H9 (cell line): ENCODE measurements around the gene ATG2B. TPM values are rescaled to one million over a fixed set of nuclear protein-coding genes. Genes with fewer than 3 reads are reported as not detected.

Experiments
- DNase-seq: peaks from one replicate; pipeline ENCODE4 v3.0.0-alpha.2; 2017
- H2AFZ ChIP-seq: one replicate; pipeline ENCODE4 v1.6.1; 2013; ENCODE audit warnings: mild to moderate bottlenecking, low read length, control low read depth, moderate library complexity
- H2AK5ac ChIP-seq: 2 replicates; pipeline ENCODE4 v1.6.1; 2013; ENCODE audit warnings: low read length, control low read depth, mixed read lengths; ENCODE audit not compliant: insufficient read length
- H2BK120ac ChIP-seq: one replicate; pipeline ENCODE4 v1.6.1; 2013; ENCODE audit warnings: low read depth, mild to moderate bottlenecking, low read length, control low read depth, inconsistent platforms; ENCODE audit not compliant: poor library complexity, severe bottlenecking
- H2BK12ac ChIP-seq: 2 replicates; pipeline ENCODE4 v1.6.1; 2013; ENCODE audit warnings: low read length, control low read depth, mixed read lengths, low read depth; ENCODE audit not compliant: insufficient read length
- H2BK15ac ChIP-seq: 2 replicates; pipeline ENCODE4 v1.6.1; 2013; ENCODE audit warnings: low read depth, low read length, control low read depth
- H2BK20ac ChIP-seq: one replicate; pipeline ENCODE4 v1.6.1; 2013; ENCODE audit warnings: low read depth, mild to moderate bottlenecking, low read length, control low read depth, inconsistent platforms; ENCODE audit not compliant: poor library complexity, severe bottlenecking
- H2BK5ac ChIP-seq: 2 replicates; pipeline ENCODE4 v1.6.1; 2013; ENCODE audit warnings: low read length, control low read depth, mixed read lengths; ENCODE audit not compliant: insufficient read length
- H3K14ac ChIP-seq: 2 replicates; pipeline ENCODE4 v1.6.1; 2013; ENCODE audit warnings: low read length, control low read depth; ENCODE audit not compliant: insufficient read depth
- H3K18ac ChIP-seq: 2 replicates; pipeline ENCODE4 v1.6.1; 2013; ENCODE audit warnings: low read depth, mild to moderate bottlenecking, mixed read lengths, low read length, control low read depth; ENCODE audit not compliant: insufficient read length
- H3K23ac ChIP-seq: 2 replicates; pipeline ENCODE4 v1.6.1; 2013; ENCODE audit warnings: low read length, control low read depth, mixed read lengths, low read depth; ENCODE audit not compliant: insufficient read length
- H3K23me2 ChIP-seq: 2 replicates; pipeline ENCODE4 v1.6.1; 2013; ENCODE audit warnings: low read depth, mild to moderate bottlenecking, mixed read lengths, low read length, control low read depth; ENCODE audit not compliant: insufficient read length, poor library complexity, severe bottlenecking
- H3K27ac ChIP-seq: 2 replicates; pipeline ENCODE4 v1.5.1; 2013; ENCODE audit warnings: low read length, control low read depth, mixed read lengths, low read depth; ENCODE audit not compliant: insufficient read length
- H3K27me3 ChIP-seq: 2 replicates; pipeline ENCODE4 v1.6.1; 2013; ENCODE audit warnings: low read length, control low read depth, inconsistent platforms; ENCODE audit not compliant: insufficient read depth
- H3K4ac ChIP-seq: 2 replicates; pipeline ENCODE4 v1.6.1; 2013; ENCODE audit warnings: low read depth, mild to moderate bottlenecking, control low read depth, inconsistent platforms, low read length, moderate library complexity
- H3K4me1 ChIP-seq: 2 replicates; pipeline ENCODE4 v1.6.1; 2013; ENCODE audit warnings: low read length, control low read depth, inconsistent platforms; ENCODE audit not compliant: insufficient read depth
- H3K4me2 ChIP-seq: 2 replicates; pipeline ENCODE4 v1.6.1; 2013; ENCODE audit warnings: low read length, control low read depth, mixed read lengths; ENCODE audit not compliant: insufficient read length, insufficient read depth
- H3K56ac ChIP-seq: 2 replicates; pipeline ENCODE4 v1.6.1; 2013; ENCODE audit warnings: low read depth, mild to moderate bottlenecking, mixed read lengths, low read length, control low read depth; ENCODE audit not compliant: insufficient read length
- H3K79me1 ChIP-seq: 2 replicates; pipeline ENCODE4 v1.6.1; 2013; ENCODE audit warnings: low read depth, mild to moderate bottlenecking, moderate library complexity, low read length, control low read depth, inconsistent platforms; ENCODE audit not compliant: insufficient read depth, poor library complexity, severe bottlenecking
- H3K79me2 ChIP-seq: 2 replicates; pipeline ENCODE4 v1.6.1; 2013; ENCODE audit warnings: low read length, control low read depth, inconsistent platforms; ENCODE audit not compliant: insufficient read depth
- H3K9ac ChIP-seq: 2 replicates; pipeline ENCODE4 v1.6.1; 2013; ENCODE audit warnings: low read length, control low read depth, mixed read lengths; ENCODE audit not compliant: insufficient read length; ENCODE audit errors: extremely low read depth
- H3K9me3 ChIP-seq: one replicate; pipeline ENCODE4 v1.6.1; 2013; ENCODE audit warnings: low read depth, low read length, inconsistent platforms; ENCODE audit not compliant: control insufficient read depth
- H3T11ph ChIP-seq: one replicate; pipeline ENCODE4 v1.6.1; 2013; ENCODE audit warnings: mild to moderate bottlenecking, low read length, control low read depth, inconsistent platforms
- H4K20me1 ChIP-seq: one replicate; pipeline ENCODE4 v1.6.1; 2013; ENCODE audit not compliant: control insufficient read depth, insufficient read length, insufficient read depth
- H4K5ac ChIP-seq: 2 replicates; pipeline ENCODE4 v1.6.1; 2013; ENCODE audit warnings: low read depth, mild to moderate bottlenecking, mixed read lengths, low read length, control low read depth; ENCODE audit not compliant: insufficient read length
- H4K8ac ChIP-seq: replicated peaks from 2 replicates; pipeline ENCODE4 v1.6.1; 2013; ENCODE audit warnings: low read length, control low read depth, mixed read lengths, low read depth; ENCODE audit not compliant: insufficient read length
- H4K91ac ChIP-seq: 2 replicates; pipeline ENCODE4 v1.6.1; 2013; ENCODE audit warnings: low read depth, mild to moderate bottlenecking, moderate library complexity, mixed read lengths, low read length, control low read depth; ENCODE audit not compliant: insufficient read length
- H3K27ac Mint-ChIP-seq, 3 experiments: 2 replicates in 2 of 3; 3 replicates in 1 of 3; pipeline ENCODE4 v1.8.0; 2020 to 2021; ENCODE audit warnings: mixed read lengths in 3 of 3, mild to moderate bottlenecking in 1 of 3, moderate library complexity in 1 of 3
- H3K27me3 Mint-ChIP-seq: 2 replicates; pipeline ENCODE4 v1.8.0; 2021; ENCODE audit warnings: low read depth, mild to moderate bottlenecking, moderate library complexity, mixed read lengths
- H3K36me3 Mint-ChIP-seq, 3 experiments: 2 replicates in 2 of 3; 3 replicates in 1 of 3; pipeline ENCODE4 v1.8.0; 2020 to 2021; ENCODE audit warnings: low read depth in 3 of 3, mixed read lengths in 3 of 3; ENCODE audit not compliant: insufficient read depth in 1 of 3
- H3K4me1 Mint-ChIP-seq, 2 experiments: 2 replicates each; pipeline ENCODE4 v1.8.0; 2020; ENCODE audit warnings: mixed read lengths in 2 of 2
- H3K4me3 Mint-ChIP-seq, 2 experiments: 2 replicates in 1 of 2; 3 replicates in 1 of 2; pipeline ENCODE4 v1.8.0; 2020 to 2021; ENCODE audit warnings: mild to moderate bottlenecking in 2 of 2, mixed read lengths in 2 of 2, moderate library complexity in 1 of 2
- H3K9me3 Mint-ChIP-seq, 2 experiments: 2 replicates in 1 of 2; 3 replicates in 1 of 2; pipeline ENCODE4 v1.8.0; 2020; ENCODE audit warnings: mild to moderate bottlenecking in 2 of 2, mixed read lengths in 2 of 2, moderate library complexity in 1 of 2
- WGBS: extraction: QIAGEN DNeasy Blood & Tissue Kit; methylation state at CpG from one replicate; pipeline ENCODE4 v1.1.7; 2013; ENCODE audit warnings: missing lambda C conversion rate, low lambda C conversion rate, mixed read lengths; ENCODE audit not compliant: insufficient read length; ENCODE audit errors: extremely low coverage; 5-methylcytosine and 5-hydroxymethylcytosine counted together
- total RNA-seq: library from RNA; stranded (reverse); gene quantifications from 2 replicates; pipeline ENCODE4 v1.2.1, GENCODE V29; 2021
- TF ChIP-seq, protein P1 (sequence below): fragments of 200-600 bp; sonication (generic); conservative IDR thresholded peaks from 3 replicates; pipeline ENCODE4 v1.8.0; 2021; ENCODE audit warnings: antibody characterized with exemption, mild to moderate bottlenecking

Gene ATG2B
- total RNA-seq, 1 experiment from 2014 or later: 12.6 TPM

DNA sequence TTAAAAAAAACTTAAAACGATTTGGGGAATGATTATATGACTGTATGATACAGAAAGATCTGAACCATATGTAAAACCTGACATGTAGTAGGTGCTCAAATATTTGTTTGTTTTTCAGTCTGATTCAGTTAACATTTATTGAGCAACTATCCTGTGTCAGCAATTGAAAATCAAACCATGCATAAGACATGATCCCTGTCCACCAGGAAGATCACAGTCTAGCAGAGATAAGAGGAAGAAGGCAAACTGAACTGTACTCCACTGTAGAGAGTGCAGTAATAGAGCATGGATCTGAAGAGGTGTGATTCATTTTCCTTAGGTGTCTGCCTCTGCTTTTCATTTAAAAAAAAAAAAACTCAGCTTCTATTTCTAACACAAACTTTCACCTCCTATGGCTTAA is 20.9 kb upstream of the ATG2B start:
- Histone ChIP-seq H2AK5ac (no peak overlapping the region), H3K4me2 (no peak overlapping the region), H4K5ac (no peak overlapping the region), H2AFZ (no peak overlapping the region), H3K4ac (no peak overlapping the region), H3K23ac (no peak overlapping the region), H3K56ac (no peak overlapping the region), H2BK20ac (no peak overlapping the region), H3K79me1 (peaks cover 4% of the 10 kb centered on the region), H3K9ac (no peak overlapping the region), H3K18ac (no peak overlapping the region), H4K8ac (no peak overlapping the region), H2BK15ac (no peak overlapping the region), H2BK12ac (no peak overlapping the region), H3K23me2 (no peaks in the 10 kb centered on the region), H2BK5ac (no peak overlapping the region), H3K27me3 (no peaks in the 10 kb centered on the region; the same call in 1 of the 2 replicates), H3K27ac (no peak overlapping the region), H3K79me2 (no peaks in the 10 kb centered on the region), H4K20me1 (no peaks in the 10 kb centered on the region), H3K14ac (no peak overlapping the region), H3K9me3 (no peaks in the 10 kb centered on the region), H4K91ac (no peak overlapping the region), H3K4me1 (no peaks in the 10 kb centered on the region), H3T11ph (no peak overlapping the region), H2BK120ac (no peak overlapping the region)
- H3K27me3 Mint-ChIP-seq: peaks cover 5% of the 10 kb centered on the region; the same call in 1 of the 2 replicates
- H3K4me3 Mint-ChIP-seq: no peak overlapping the region
- peaks cover 2 to 37% (median 23%) of the 10 kb centered on the region in 3 experiments; a peak in 5 of 7 replicates for H3K36me3 Mint-ChIP-seq
- DNase-seq: no peak
- no peak overlapping the region for H3K27ac Mint-ChIP-seq
- TF ChIP-seq, protein P1, sequence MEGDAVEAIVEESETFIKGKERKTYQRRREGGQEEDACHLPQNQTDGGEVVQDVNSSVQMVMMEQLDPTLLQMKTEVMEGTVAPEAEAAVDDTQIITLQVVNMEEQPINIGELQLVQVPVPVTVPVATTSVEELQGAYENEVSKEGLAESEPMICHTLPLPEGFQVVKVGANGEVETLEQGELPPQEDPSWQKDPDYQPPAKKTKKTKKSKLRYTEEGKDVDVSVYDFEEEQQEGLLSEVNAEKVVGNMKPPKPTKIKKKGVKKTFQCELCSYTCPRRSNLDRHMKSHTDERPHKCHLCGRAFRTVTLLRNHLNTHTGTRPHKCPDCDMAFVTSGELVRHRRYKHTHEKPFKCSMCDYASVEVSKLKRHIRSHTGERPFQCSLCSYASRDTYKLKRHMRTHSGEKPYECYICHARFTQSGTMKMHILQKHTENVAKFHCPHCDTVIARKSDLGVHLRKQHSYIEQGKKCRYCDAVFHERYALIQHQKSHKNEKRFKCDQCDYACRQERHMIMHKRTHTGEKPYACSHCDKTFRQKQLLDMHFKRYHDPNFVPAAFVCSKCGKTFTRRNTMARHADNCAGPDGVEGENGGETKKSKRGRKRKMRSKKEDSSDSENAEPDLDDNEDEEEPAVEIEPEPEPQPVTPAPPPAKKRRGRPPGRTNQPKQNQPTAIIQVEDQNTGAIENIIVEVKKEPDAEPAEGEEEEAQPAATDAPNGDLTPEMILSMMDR: no peak
- H3K4me1 Mint-ChIP-seq: no peaks in the 10 kb centered on the region
- H3K9me3 Mint-ChIP-seq: no peaks in the 10 kb centered on the region
- WGBS: no CpG with 5 or more reads among the region's 1 CpG
